ENCODE measurements around the gene PCNP. TPM values are rescaled to one million over a fixed set of nuclear protein-coding genes. Genes with fewer than 3 reads are reported as not detected.

PCNP gene
- total RNA-seq, 4 donors from 2014 or later, result 105 to 186 (median 124) TPM

- intact Hi-C loops (cut with DNase I), result no loop called here
- H3K27ac ChIP-seq (replicated peaks in 1 of 4), result no peak overlapping the region
- DNase-seq (ENCODE audit: extremely low spot score), result no peak
- no peak for TF ChIP-seq CTCF (IDR thresholded peaks at IDR 0.05)
- TF ChIP-seq POLR2A (IDR thresholded peaks at IDR 0.05; ENCODE audit: low read depth), result no peak
- TF ChIP-seq POLR2AphosphoS5 (IDR thresholded peaks at IDR 0.05), result no peak
- TF ChIP-seq EP300 (IDR thresholded peaks at IDR 0.05), result no peak
- 64% methylated on average over 2 of the region's 2 CpGs for WGBS
- no peaks in the 10 kb centered on the region for H3K36me3 ChIP-seq
- no peaks in the 10 kb centered on the region for H3K4me1 ChIP-seq
- no peaks in the 10 kb centered on the region for H3K27me3 ChIP-seq
- H3K4me3 ChIP-seq, result no peak overlapping the region
- H3K9me3 ChIP-seq, result no peaks in the 10 kb centered on the region
Observed at GRCh38 chr3:101530686-101531047, 43.3 kb upstream of the PCNP start.

- TF ChIP-seq POLR2AphosphoS5 (IDR thresholded peaks at IDR 0.05), result no peak
- TF ChIP-seq POLR2A (IDR thresholded peaks at IDR 0.05; ENCODE audit: low read depth), result no peak
- no peak for TF ChIP-seq CTCF (IDR thresholded peaks at IDR 0.05)
- TF ChIP-seq EP300 (IDR thresholded peaks at IDR 0.05), result no peak
- no peaks in the 10 kb centered on the region for H3K4me1 ChIP-seq
- no peaks in the 10 kb centered on the region for H3K27me3 ChIP-seq
- WGBS, result 47% methylated on average over 2 of the region's 2 CpGs
- no peaks in the 10 kb centered on the region for H3K36me3 ChIP-seq
- no peak overlapping the region for H3K27ac ChIP-seq (replicated peaks in 1 of 4)
- intact Hi-C loops (cut with DNase I), result no loop called here
- no peak overlapping the region for H3K4me3 ChIP-seq
- H3K9me3 ChIP-seq, result no peaks in the 10 kb centered on the region
- no peak for DNase-seq (ENCODE audit: extremely low spot score)
Observed at GRCh38 chr3:101531473-101532086, 42.4 kb upstream of the PCNP start.

- no peaks in the 10 kb centered on the region for H3K27me3 ChIP-seq
- intact Hi-C loops (cut with DNase I), result no loop called here
- DNase-seq (ENCODE audit: extremely low spot score), result no peak
- WGBS, result 64% methylated on average over 9 of the region's 9 CpGs
- no peaks in the 10 kb centered on the region for H3K4me1 ChIP-seq
- H3K36me3 ChIP-seq, result no peaks in the 10 kb centered on the region
- H3K9me3 ChIP-seq, result no peaks in the 10 kb centered on the region
- TF ChIP-seq CTCF (IDR thresholded peaks at IDR 0.05) (no peak), POLR2AphosphoS5 (IDR thresholded peaks at IDR 0.05) (no peak), EP300 (IDR thresholded peaks at IDR 0.05) (no peak), POLR2A (IDR thresholded peaks at IDR 0.05; ENCODE audit: low read depth) (no peak)
- H3K4me3 ChIP-seq, result no peak overlapping the region
- H3K27ac ChIP-seq (replicated peaks in 1 of 4), result no peak overlapping the region
Observed at GRCh38 chr3:101532783-101533602, 41.0 kb upstream of the PCNP start.

GRCh38 chr3:101533603-101533968 is 40.4 kb upstream of the PCNP start:
- DNase-seq (ENCODE audit: extremely low spot score), result no peak
- TF ChIP-seq EP300 (IDR thresholded peaks at IDR 0.05) (no peak), CTCF (IDR thresholded peaks at IDR 0.05) (no peak), POLR2A (IDR thresholded peaks at IDR 0.05; ENCODE audit: low read depth) (no peak), POLR2AphosphoS5 (IDR thresholded peaks at IDR 0.05) (no peak)
- Histone ChIP-seq H3K4me1 (no peaks in the 10 kb centered on the region), H3K27ac (replicated peaks in 1 of 4) (no peak overlapping the region), H3K27me3 (no peaks in the 10 kb centered on the region), H3K4me3 (no peak overlapping the region), H3K36me3 (no peaks in the 10 kb centered on the region), H3K9me3 (no peaks in the 10 kb centered on the region)
- 60% methylated on average over 1 of the region's 1 CpG for WGBS
- intact Hi-C loops (cut with DNase I), result no loop called here

Measured in esophagus muscularis mucosa (tissue), 4 donors.